HS-27A (cell line): ENCODE measurements around the gene ADA.
"Not testable (repeated sequence)": the region's sequence is repeated elsewhere in the genome, so short reads cannot be mapped to it uniquely, and the experiment has no call there.

Source experiments
- DNase-seq: peaks from one replicate; pipeline ENCODE4 v3.0.0-alpha.2; 2012; ENCODE audit warnings: low read depth, missing footprints

Gene ADA

DNA sequence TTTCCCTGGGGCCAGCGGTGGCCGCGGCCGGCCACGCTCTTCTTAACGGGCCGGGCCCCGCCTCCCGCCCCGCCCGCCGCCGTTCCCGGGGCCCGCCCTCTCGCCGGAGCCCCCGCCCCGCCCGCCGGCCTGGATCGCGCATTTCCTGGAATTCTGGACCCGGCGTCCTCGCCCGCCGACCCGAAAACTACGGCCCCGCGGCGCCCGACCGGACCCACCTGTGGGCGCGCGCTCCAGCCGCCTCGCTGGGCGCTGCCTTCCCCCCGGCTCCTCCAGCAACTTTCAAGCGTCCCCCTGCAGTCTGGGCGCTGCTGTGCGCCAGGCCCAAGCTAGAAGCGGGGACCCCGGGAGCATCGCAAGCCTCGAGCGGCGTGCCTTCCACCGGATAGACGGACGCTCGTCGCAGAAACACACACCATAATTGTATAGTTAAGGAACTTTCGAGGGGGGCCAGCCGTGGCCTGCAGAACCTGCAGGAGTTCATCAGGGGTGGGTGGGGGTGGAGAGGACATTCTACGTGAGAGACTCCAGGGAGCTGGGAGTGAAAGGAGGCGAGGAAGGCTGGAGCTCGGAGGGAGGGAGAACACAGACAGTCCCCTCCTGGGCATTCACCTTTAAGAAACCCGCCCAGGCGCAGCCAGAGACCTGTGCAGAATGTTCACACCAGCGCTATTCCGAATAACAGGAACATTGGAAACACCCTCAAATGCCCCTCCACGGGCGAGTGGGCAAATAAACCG lies at the start of gene ADA:
ADA (minus strand) TSS at position 16 of the 740 bp plus-strand sequence. CDS start 92 bp downstream, outside the sequence.
- DNase-seq: no peak

- DNase-seq: no peak
Observed at GRCh38 chr20:44700306-44700705, 48.8 kb upstream of the ADA start.

GRCh38 chr20:44698351-44698750 lies 46.9 kb upstream of the ADA start:
- no peak for DNase-seq

DNA sequence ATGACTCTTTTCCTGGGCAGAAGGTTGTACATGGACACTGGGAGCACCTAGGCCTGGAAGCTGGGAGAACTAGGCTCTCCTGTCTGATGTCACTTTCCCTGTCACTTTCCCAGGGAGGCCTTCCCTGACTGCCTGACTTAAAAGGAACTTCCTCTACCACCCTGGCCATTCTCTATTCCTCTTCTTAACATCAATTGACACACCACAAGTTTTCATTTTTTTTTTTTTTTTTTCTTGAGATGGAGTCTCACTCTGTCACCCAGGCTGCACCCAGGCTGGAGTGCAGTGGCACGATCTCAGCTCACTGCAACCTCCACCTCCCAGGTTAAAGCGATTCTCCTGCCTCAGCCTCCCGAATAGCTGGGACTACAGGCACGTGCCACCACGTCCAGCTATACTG lies 45.5 kb upstream of the ADA start:
- DNase-seq: not testable (repeated sequence)

GRCh38 chr20:44696315-44696714 lies 44.8 kb upstream of the ADA start:
- no peak for DNase-seq

- no peak for DNase-seq
Observed at GRCh38 chr20:44695674-44696300, 44.3 kb upstream of the ADA start.

GRCh38 chr20:44695295-44695673 lies 43.8 kb upstream of the ADA start:
- no peak for DNase-seq

DNA sequence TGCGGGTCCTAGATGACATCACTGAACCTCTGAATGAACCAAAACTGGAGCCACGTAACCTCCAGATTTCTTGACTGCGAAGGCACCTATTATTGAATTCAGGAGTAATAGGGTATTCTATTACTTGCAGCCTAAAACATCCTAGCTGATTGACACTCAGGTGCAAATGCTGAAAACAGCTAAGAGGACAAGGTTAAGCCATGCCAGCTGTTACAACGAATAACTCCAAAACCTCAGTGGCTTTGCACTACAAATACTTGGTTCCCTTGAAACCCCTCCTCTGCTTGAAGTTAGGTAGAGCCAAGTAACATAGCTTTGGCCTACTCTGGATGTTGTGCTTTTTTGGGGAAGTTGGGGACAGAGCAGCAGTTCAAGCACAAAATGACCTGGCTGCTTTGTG lies 42.7 kb upstream of the ADA start:
- no peak for DNase-seq

- no peak for DNase-seq
Observed at GRCh38 chr20:44693627-44694026, 42.1 kb upstream of the ADA start.

- peak; percentile 99 for DNase-seq
Observed at GRCh38 chr20:44692932-44693480, 41.5 kb upstream of the ADA start.

- DNase-seq: no peak
Observed at GRCh38 chr20:44691424-44692423, 40.2 kb upstream of the ADA start.

GRCh38 chr20:44690781-44691423 lies 39.4 kb upstream of the ADA start:
- DNase-seq: no peak

GRCh38 chr20:44689809-44690208 lies 38.3 kb upstream of the ADA start:
- no peak for DNase-seq

GRCh38 chr20:44688053-44688625 lies 36.6 kb upstream of the ADA start:
- DNase-seq: no peak

GRCh38 chr20:44686934-44687333 lies 35.4 kb upstream of the ADA start:
- no peak for DNase-seq

DNA sequence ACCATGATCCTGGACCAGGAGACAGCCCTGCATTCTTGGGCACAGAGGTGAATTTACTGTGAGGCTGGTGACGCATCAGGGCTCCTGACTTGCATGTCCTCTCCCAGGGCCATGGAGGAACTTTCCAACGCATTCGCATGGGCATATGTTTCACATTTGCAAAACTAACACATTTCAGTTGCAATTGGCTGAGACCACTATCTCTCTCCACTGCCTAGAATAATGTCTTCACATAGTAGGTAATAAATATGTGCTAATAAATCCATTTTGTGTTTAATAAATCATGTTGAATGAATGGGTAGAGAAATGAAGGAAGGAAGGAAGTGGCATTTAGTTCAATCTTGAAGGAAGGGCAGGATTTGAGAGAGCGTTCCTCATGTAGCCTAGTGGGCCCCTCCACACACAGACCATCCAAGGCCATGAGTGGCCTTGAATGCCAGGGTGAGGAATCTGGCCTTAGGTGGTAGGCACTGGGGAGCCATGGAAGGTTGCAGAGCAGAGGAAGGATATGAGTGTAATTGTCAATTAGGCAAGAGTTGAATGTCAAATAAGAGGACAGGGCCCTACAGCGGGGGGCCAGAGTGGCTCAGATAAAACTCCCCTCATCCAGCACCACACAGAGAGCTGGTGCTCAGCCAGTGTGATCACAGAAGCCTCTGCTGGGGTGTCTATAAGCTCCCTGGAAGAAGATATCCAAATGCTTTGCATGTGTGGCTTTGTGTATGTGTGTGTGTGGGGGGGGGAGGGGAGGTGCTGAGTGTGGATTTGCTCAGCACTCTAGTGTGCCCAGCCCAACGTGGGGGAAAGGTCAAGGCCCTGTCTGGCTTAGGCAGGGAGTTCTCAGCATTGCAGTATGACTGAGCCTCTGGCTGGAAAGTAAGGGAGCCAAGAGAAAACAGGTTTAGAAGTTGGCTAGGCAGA lies 32.8 kb upstream of the ADA start:
- DNase-seq: no peak

DNA sequence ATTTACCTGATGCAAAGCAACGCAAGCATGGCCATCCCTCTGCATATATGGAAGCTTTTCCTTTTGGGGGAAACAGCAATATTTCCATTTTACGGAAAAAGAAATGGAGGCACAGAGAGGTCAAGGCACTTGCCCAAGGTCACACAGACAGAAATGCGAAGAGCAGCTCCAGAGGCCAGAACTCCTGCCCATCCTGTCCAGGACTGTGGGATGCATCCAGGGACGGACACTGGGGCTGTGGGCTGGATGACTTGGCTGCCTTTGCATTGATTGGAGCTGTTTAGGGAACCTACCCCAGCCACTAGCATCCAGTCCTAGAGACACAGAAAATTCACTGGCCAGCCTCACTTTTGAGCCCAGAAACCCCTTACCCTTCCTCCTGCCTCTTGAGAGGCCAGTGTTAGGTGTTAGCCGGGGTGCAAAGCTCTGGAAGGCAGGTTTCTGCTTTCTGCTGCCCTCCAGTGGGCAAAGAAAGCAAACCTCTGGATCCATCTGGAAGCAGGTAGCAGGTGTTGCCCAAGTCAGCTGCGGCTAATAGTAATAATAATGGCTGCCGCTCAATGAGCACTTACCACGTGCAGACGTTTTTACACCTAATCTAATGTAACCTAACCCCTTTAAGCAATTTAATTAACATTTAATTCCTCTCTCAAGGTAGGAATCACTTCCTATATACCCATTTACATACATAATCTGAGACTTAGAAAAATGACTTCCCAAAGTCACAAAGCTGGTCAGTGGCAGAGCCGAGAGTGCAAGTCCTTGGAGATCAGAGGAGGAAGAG lies 32.0 kb upstream of the ADA start:
- no peak for DNase-seq

- DNase-seq: no peak
Observed at GRCh38 chr20:44681796-44682566, 30.5 kb upstream of the ADA start.
